B cell (primary cell): ENCODE measurements around the gene PRKCZ. TPM values are rescaled to one million over a fixed set of nuclear protein-coding genes. Genes with fewer than 3 reads are reported as not detected.

Experiments
- ATAC-seq: fragments of 200-7000 bp; cut with Tn5 transposase; one replicate; pipeline ENCODE4 v1.10.0; 2021; ENCODE audit warnings: low read depth, mild to moderate bottlenecking, moderate number of reproducible peaks, moderate library complexity
- CTCF ChIA-PET: fragments of 350-600 bp; sonication (Branson Sonifier 250); formaldehyde crosslinking; loops from one replicate; lab custom pipeline; 2021; ENCODE audit warnings: antibody characterized with exemption, inconsistent platforms; lab: Charles Lee
- POLR2A ChIA-PET: fragments of 350-600 bp; sonication (Branson Sonifier 250); formaldehyde crosslinking; loops from one replicate; lab custom pipeline; 2021; ENCODE audit warnings: antibody characterized with exemption; lab: Charles Lee
- DNase-seq: peaks from one replicate; pipeline ENCODE4 v3.0.0; 2013
- H2AFZ ChIP-seq: 2 replicates; pipeline ENCODE4 v1.6.1; 2012; ENCODE audit warnings: mild to moderate bottlenecking, low read depth, low read length; ENCODE audit not compliant: insufficient read depth, poor library complexity, severe bottlenecking
- H3K27ac ChIP-seq, 2 donors: 1 replicate in 1 of 2; 2 replicates in 1 of 2; pipeline ENCODE4 v1.5.1; 2012 to 2013; ENCODE audit warnings: low read length in 2 of 2, mild to moderate bottlenecking in 2 of 2, moderate library complexity in 1 of 2
- H3K27me3 ChIP-seq, 4 experiments: fragments of 200-600 bp in 1 of 4; sonication (generic) in 1 of 4; replicated peaks in 1 of 4; 1 replicate in 2 of 4; 2 replicates in 2 of 4; pipeline versions ENCODE4 v1.6.1 to v1.7.0; 2013 to 2016; ENCODE audit warnings: low read length in 3 of 4, mild to moderate bottlenecking in 2 of 4, mixed read lengths in 1 of 4, moderate library complexity in 1 of 4; ENCODE audit not compliant: insufficient read depth in 4 of 4, control insufficient read depth in 3 of 4; ENCODE audit errors: control extremely low read depth in 1 of 4
- H3K36me3 ChIP-seq, 2 experiments: replicated peaks in 1 of 2; 1 replicate in 1 of 2; 2 replicates in 1 of 2; pipeline versions ENCODE4 v1.6.1 to v1.7.1; 2013; ENCODE audit warnings: low read length in 1 of 2; ENCODE audit not compliant: insufficient read depth in 2 of 2, control insufficient read depth in 1 of 2; ENCODE audit errors: control extremely low read depth in 1 of 2, extremely low read depth in 1 of 2
- H3K4me1 ChIP-seq, 2 donors: fragments of 200-600 bp in 1 of 2; sonication (generic) in 1 of 2; 1 replicate in 1 of 2; 2 replicates in 1 of 2; pipeline versions ENCODE4 v1.5.1 to v1.6.1; 2013 to 2017; ENCODE audit warnings: low read length in 2 of 2; ENCODE audit not compliant: control insufficient read depth in 2 of 2, insufficient read depth in 2 of 2
- H3K4me2 ChIP-seq: replicated peaks from 2 replicates; pipeline ENCODE3; 2012; ENCODE audit warnings: mild to moderate bottlenecking, low read depth, low read length; ENCODE audit not compliant: poor library complexity, severe bottlenecking
- H3K4me3 ChIP-seq, 5 experiments: fragments of 200-600 bp in 1 of 5; sonication (generic) in 1 of 5; 1 replicate in 3 of 5; 2 replicates in 2 of 5; pipeline versions ENCODE4 v1.5.1 to v1.7.0; 2011 to 2016; ENCODE audit warnings: low read length in 4 of 5, mild to moderate bottlenecking in 4 of 5, low read depth in 2 of 5, control low read depth in 1 of 5, moderate library complexity in 1 of 5; ENCODE audit not compliant: insufficient read depth in 1 of 5; ENCODE audit errors: control extremely low read depth in 1 of 5, extremely low read depth in 1 of 5
- H3K79me2 ChIP-seq: fragments of 200-600 bp; sonication (generic); one replicate; pipeline ENCODE4 v1.6.0; 2016; ENCODE audit warnings: low read length; ENCODE audit not compliant: control insufficient read depth, insufficient read depth
- H3K9ac ChIP-seq: fragments of 200-600 bp; sonication (generic); 2 replicates; pipeline ENCODE4 v1.6.1; 2017; ENCODE audit warnings: mild to moderate bottlenecking, low read length, moderate library complexity
- H3K9me3 ChIP-seq, 3 donors: one replicate each; pipeline versions ENCODE4 v1.6.1 to v1.7.1; 2013; ENCODE audit warnings: low read length in 2 of 3; ENCODE audit not compliant: control insufficient read depth in 2 of 3, insufficient read depth in 1 of 3; ENCODE audit errors: control extremely low read depth in 1 of 3
- H4K20me1 ChIP-seq: 2 replicates; pipeline ENCODE4 v1.6.0; 2012; ENCODE audit warnings: mild to moderate bottlenecking, low read length; ENCODE audit not compliant: insufficient read depth, control insufficient read depth, poor library complexity, severe bottlenecking
- H3K27ac Mint-ChIP-seq: one replicate; pipeline ENCODE4 v1.8.0; 2021; ENCODE audit warnings: mixed read lengths
- H3K27me3 Mint-ChIP-seq: one replicate; pipeline ENCODE4 v1.8.0; 2021; ENCODE audit warnings: mixed read lengths
- H3K4me1 Mint-ChIP-seq: one replicate; pipeline ENCODE4 v1.8.0; 2021; ENCODE audit warnings: mixed read lengths
- H3K4me3 Mint-ChIP-seq: one replicate; pipeline ENCODE4 v1.8.0; 2021; ENCODE audit warnings: mixed read lengths
- H3K9me3 Mint-ChIP-seq: one replicate; pipeline ENCODE4 v1.8.0; 2022; ENCODE audit warnings: mixed read lengths; ENCODE audit not compliant: insufficient read depth
- CTCF ChIP-seq: fragments of 200-600 bp; IDR thresholded peaks from one replicate; pipeline ENCODE4 v1.8.0; 2022; ENCODE audit warnings: antibody characterized with exemption, mild to moderate bottlenecking
- EZH2 ChIP-seq: IDR thresholded peaks from 2 replicates; pipeline ENCODE4 v1.6.1; 2012; ENCODE audit warnings: borderline replicate concordance, low read depth, mild to moderate bottlenecking, moderate library complexity, low read length; ENCODE audit not compliant: insufficient read depth, poor library complexity, severe bottlenecking
- WGBS: methylation state at CpG from one replicate; pipeline ENCODE4 v1.1.5; 2013; ENCODE audit warnings: missing lambda C conversion rate; ENCODE audit not compliant: insufficient coverage; 5-methylcytosine and 5-hydroxymethylcytosine counted together
- intact Hi-C: fragments of 100-400 bp; cut with micrococcal nuclease; formaldehyde crosslinking; loops from one replicate; pipeline ENCODE4 v1.10.0; 2022
- polyA plus RNA-seq: library from polyadenylated mRNA; depleted of rRNA; stranded (reverse); fragments of >200 nt; gene quantifications from 2 replicates; pipeline ENCODE4 v1.2.3, GENCODE V29; 2012
- total RNA-seq, 2 donors: library from RNA; stranded (reverse); fragments of 120-200 nt in 1 of 2; gene quantifications; 1 replicate in 1 of 2; 2 replicates in 1 of 2; pipeline versions ENCODE4 v1.2.3 to v1.2.4, GENCODE V29; 2013 to 2022

PRKCZ gene
- total and polyA plus RNA-seq, 2 donors (not counting 1 experiment from before 2014, with no cell fraction given) = 17.9 to 53.2 TPM

- Histone ChIP-seq H3K27ac (no peak overlapping the region), H3K79me2 (no peaks in the 10 kb centered on the region), H3K4me1 (peaks cover 13 to 22% of the 10 kb centered on the region in 2 donors), H3K9ac (no peak overlapping the region), H3K4me3 (no peak overlapping the region), H3K9me3 (no peaks in the 10 kb centered on the region), H4K20me1 (no peaks in the 10 kb centered on the region), H3K36me3 (no peaks in the 10 kb centered on the region), H2AFZ (no peak overlapping the region), H3K4me2 (no peak overlapping the region), H3K27me3 (peaks cover 0 to 10% (median 0%) of the 10 kb centered on the region in 4 experiments)
- H3K27me3 Mint-ChIP-seq = peaks cover 3% of the 10 kb centered on the region
- CTCF ChIA-PET = interaction anchor here (2.1 kb wide), 1 partner anchor 13 kb away, joined by 5 read pairs; no protein-coding TSS in a partner anchor
- no peak for ATAC-seq
- no peak overlapping the region for H3K27ac Mint-ChIP-seq
- H3K4me3 Mint-ChIP-seq = no peak overlapping the region
- TF ChIP-seq CTCF = no peak
- TF ChIP-seq EZH2 = no peak
- DNase-seq = no peak
- no peaks in the 10 kb centered on the region for H3K9me3 Mint-ChIP-seq
- POLR2A ChIA-PET = no interaction called here
- WGBS = 88% methylated on average over 24 of the region's 33 CpGs
- intact Hi-C loops = no loop called here
- peaks cover 7% of the 10 kb centered on the region for H3K4me1 Mint-ChIP-seq
These were observed 18.4 kb upstream of the PRKCZ start for GRCh38 chr1:2031546-2032540.

GRCh38 chr1:2032737-2033136 lies 17.5 kb upstream of the PRKCZ start:
- H3K4me1 Mint-ChIP-seq = peaks cover 7% of the 10 kb centered on the region
- no peaks in the 10 kb centered on the region for H3K36me3 ChIP-seq
- no peak for ATAC-seq
- no peak overlapping the region for H3K9ac ChIP-seq
- 89% methylated on average over 9 of the region's 14 CpGs for WGBS
- no peak overlapping the region for H3K27ac Mint-ChIP-seq
- POLR2A ChIA-PET = no interaction called here
- no peaks in the 10 kb centered on the region for H3K79me2 ChIP-seq
- peaks cover 13 to 22% of the 10 kb centered on the region in 2 donors for H3K4me1 ChIP-seq
- no peak overlapping the region for H2AFZ ChIP-seq
- no peaks in the 10 kb centered on the region for H4K20me1 ChIP-seq
- intact Hi-C loops = no loop called here
- no peak for DNase-seq
- H3K4me3 Mint-ChIP-seq = no peak overlapping the region
- H3K4me3 ChIP-seq = no peak overlapping the region
- peaks cover 3% of the 10 kb centered on the region for H3K27me3 Mint-ChIP-seq
- H3K9me3 Mint-ChIP-seq = no peaks in the 10 kb centered on the region
- H3K27me3 ChIP-seq = peaks cover 0 to 10% (median 0%) of the 10 kb centered on the region in 4 experiments
- H3K9me3 ChIP-seq = no peaks in the 10 kb centered on the region
- CTCF ChIA-PET = interaction anchor here (1.1 kb wide), 1 partner anchor 12 kb away, joined by 5 read pairs; no protein-coding TSS in a partner anchor
- TF ChIP-seq EZH2 (no peak), CTCF (no peak)
- H3K4me2 ChIP-seq = no peak overlapping the region
- H3K27ac ChIP-seq = no peak overlapping the region
